GM19023 (cell line): Measurements from ENCODE around the gene RPGRIP1.
"Not testable (repeated sequence)": the region's sequence is repeated elsewhere in the genome, so short reads cannot be mapped to it uniquely, and the experiment has no call there.

Experiments used
- ATAC-seq: cut with Tn5 transposase; IDR thresholded peaks from one replicate; pipeline ENCODE4 v1.9.1; 2021; ENCODE audit warnings: mild to moderate bottlenecking, moderate library complexity; ENCODE audit not compliant: unreplicated experiment

Gene RPGRIP1

GRCh38 chr14:21258005-21258888 lies 21.6 kb upstream of the RPGRIP1 start:
- no peak for ATAC-seq

- ATAC-seq: no peak
Measured at GRCh38 chr14:21258889-21259787, 20.7 kb upstream of the RPGRIP1 start.

GRCh38 chr14:21261824-21262223 lies 18.1 kb upstream of the RPGRIP1 start:
- no peak for ATAC-seq

- no peak for ATAC-seq
Measured at GRCh38 chr14:21262410-21262809, 17.5 kb upstream of the RPGRIP1 start.

GRCh38 chr14:21263284-21264024 lies 16.4 kb upstream of the RPGRIP1 start:
- ATAC-seq: no peak

- peak; percentile 74 for ATAC-seq
Measured at GRCh38 chr14:21264025-21264801, 15.7 kb upstream of the RPGRIP1 start.

- ATAC-seq: no peak
Measured at GRCh38 chr14:21267431-21267845, 12.4 kb upstream of the RPGRIP1 start.

- no peak for ATAC-seq
Measured at GRCh38 chr14:21267886-21268616, 11.8 kb upstream of the RPGRIP1 start.

- ATAC-seq: no peak
Measured at GRCh38 chr14:21268617-21269251, 11.1 kb upstream of the RPGRIP1 start.

GRCh38 chr14:21269252-21270046 lies 10.4 kb upstream of the RPGRIP1 start, which contains the start of gene HNRNPC:
Gene HNRNPC, minus strand, starts transcription at chr14:21269442. Its CDS starts 35,249 bp downstream, at chr14:21234193.
- ATAC-seq: peak; percentile 94

GRCh38 chr14:21272661-21273060 lies 7.2 kb upstream of the RPGRIP1 start:
- ATAC-seq: not testable (repeated sequence)

GRCh38 chr14:21275261-21275858 lies 4.5 kb upstream of the RPGRIP1 start:
- no peak for ATAC-seq

GRCh38 chr14:21278632-21279031 lies 1.3 kb upstream of the RPGRIP1 start:
- no peak for ATAC-seq

GRCh38 chr14:21281917-21282316 lies 2.0 kb downstream of the RPGRIP1 start:
- ATAC-seq: not testable (repeated sequence)

- ATAC-seq: not testable (repeated sequence)
Measured at GRCh38 chr14:21286516-21286915, 6.6 kb downstream of the RPGRIP1 start.

- no peak for ATAC-seq
Measured at GRCh38 chr14:21287168-21287567, 7.3 kb downstream of the RPGRIP1 start.

- not testable (repeated sequence) for ATAC-seq
Measured at GRCh38 chr14:21294026-21294425, 14.1 kb downstream of the RPGRIP1 start.

- no peak for ATAC-seq
Measured at GRCh38 chr14:21298358-21298757, 18.5 kb downstream of the RPGRIP1 start.
